Measurements from ENCODE around the gene CST3. TPM values are rescaled to one million over a fixed set of nuclear protein-coding genes. Genes with fewer than 3 reads are reported as not detected.

The CST3 gene
- total and polyA plus RNA-seq, 2 of the 8 experiments (the other 6 are each of a cell fraction or from before 2014, with no cell fraction given): 53.2 to 184 TPM

- TF ChIP-seq RAD21 (IDR thresholded peaks at IDR 0.05 in 1 of 2, conservative IDR thresholded peaks at IDR 0.05 in 1 of 2; ENCODE audit: low read depth in 2 of 2, low read length in 2 of 2) (peak; percentile 68 to 78), CTCF (IDR thresholded peaks at IDR 0.05; ENCODE audit: control extremely low read depth in 1 of 3, insufficient read depth in 1 of 3, low read depth in 1 of 3, low read length in 3 of 3) (peak; percentile 53 to 60 (median 59)), TEAD4 (IDR thresholded peaks at IDR 0.05; ENCODE audit: low read depth, low read length) (peak; percentile 34; the same call in 1 of the 2 replicates)
- TF ChIP-seq, protein P1, sequence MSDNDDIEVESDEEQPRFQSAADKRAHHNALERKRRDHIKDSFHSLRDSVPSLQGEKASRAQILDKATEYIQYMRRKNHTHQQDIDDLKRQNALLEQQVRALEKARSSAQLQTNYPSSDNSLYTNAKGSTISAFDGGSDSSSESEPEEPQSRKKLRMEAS (IDR thresholded peaks at IDR 0.05): no peak
- H3K14ac ChIP-seq (ENCODE audit: insufficient read length): no peak overlapping the region
- no peak overlapping the region for H3K23ac ChIP-seq (ENCODE audit: insufficient read length)
- no peaks in the 10 kb centered on the region for H3K79me1 ChIP-seq (ENCODE audit: low read depth, low read length)
- no peak overlapping the region; the same call in 1 of the 2 replicates for H2BK12ac ChIP-seq (ENCODE audit: low read depth, low read length)
- ChIA-PET POLR2A (ENCODE audit: partially characterized antibody) (interaction anchor here (0.9 to 1.2 kb wide), 3 partner anchors 19 to 24 kb away, joined by 3 to 4 read pairs (median 4); no protein-coding TSS in a partner anchor), CTCF (ENCODE audit: partially characterized antibody) (interaction anchor here (0.7 to 6.3 kb wide), 14 partner anchors 11 to 245 kb away, joined by 3 to 99 read pairs (median 3); partner anchors contain the start of gene CST11)
- no peak overlapping the region for H3K56ac ChIP-seq (replicated peaks; ENCODE audit: insufficient read length, low read depth, low read length)
- H3K4me2 ChIP-seq (ENCODE audit: insufficient read depth in 1 of 2, low read depth in 2 of 2, low read length in 2 of 2): no peak overlapping the region
- H4K20me1 ChIP-seq (replicated peaks in 1 of 2; ENCODE audit: control insufficient read depth in 1 of 2, insufficient read depth in 2 of 2, low read length in 2 of 2): no peaks in the 10 kb centered on the region
- H3K9ac ChIP-seq (replicated peaks in 1 of 4; ENCODE audit: extremely low read depth in 1 of 4, low read depth in 3 of 4, low read length in 3 of 4): no peak overlapping the region
- H2BK15ac ChIP-seq (ENCODE audit: low read length): no peak overlapping the region
- no peaks in the 10 kb centered on the region for H3K79me2 ChIP-seq (ENCODE audit: control insufficient read depth in 1 of 2, insufficient read depth in 2 of 2, low read length in 2 of 2)
- H3K4ac ChIP-seq (replicated peaks; ENCODE audit: insufficient read length, low read depth, low read length): no peak overlapping the region
- 76% methylated on average over 5 of the region's 5 CpGs; no CpG with 5 or more reads in 1 of the 2 experiments for WGBS, 2 experiments (ENCODE audit: extremely low coverage in 1 of 2, insufficient coverage in 1 of 2, insufficient read length in 1 of 2, insufficient replicate concordance in 2 of 2, low coverage in 1 of 2, low lambda C conversion rate in 2 of 2, missing lambda C conversion rate in 1 of 2)
- no peak overlapping the region for H2AFZ ChIP-seq (ENCODE audit: low read length)
- peaks cover 0 to 11% of the 10 kb centered on the region in 2 experiments; a peak in 1 of 4 replicates for H3K9me3 ChIP-seq (ENCODE audit: insufficient read depth in 2 of 2, low read depth in 1 of 2, low read length in 1 of 2)
- peaks cover 0 to 2% (median 0%) of the 10 kb centered on the region in 4 experiments; a peak in 1 of 7 replicates for H3K4me1 ChIP-seq (replicated peaks in 1 of 4; ENCODE audit: control insufficient read depth in 3 of 4, insufficient read depth in 4 of 4, low read length in 3 of 4)
- no peak overlapping the region for H2AK5ac ChIP-seq (ENCODE audit: low read depth, low read length)
- H3K23me2 ChIP-seq (ENCODE audit: low read depth, low read length): no peaks in the 10 kb centered on the region
- H3K18ac ChIP-seq (ENCODE audit: extremely low read depth, low read length): no peak overlapping the region
- H3K36me3 ChIP-seq (ENCODE audit: control insufficient read depth in 2 of 4, insufficient read depth in 4 of 4, low read length in 3 of 4): no peaks in the 10 kb centered on the region
- DNase-seq (ENCODE audit: low read depth in 1 of 2, low spot score in 2 of 2) (peak in 1 of 2 experiments; percentile 57), FAIRE-seq (no peak)
- no peak overlapping the region for H4K5ac ChIP-seq (ENCODE audit: insufficient read length, low read depth, low read length)
- peak overlapping the region; percentile 50; the same call in 1 of the 2 replicates for H2BK20ac ChIP-seq (ENCODE audit: low read length)
- H4K91ac ChIP-seq (replicated peaks; ENCODE audit: insufficient read length, low read length): no peak overlapping the region
- H2BK5ac ChIP-seq (ENCODE audit: low read depth, low read length): peak overlapping the region; percentile 14; the same call in 1 of the 2 replicates
- H3K27me3 ChIP-seq (replicated peaks in 1 of 4; ENCODE audit: control insufficient read depth in 3 of 4, extremely low read depth in 1 of 4, insufficient read depth in 3 of 4, low read length in 3 of 4): no peaks in the 10 kb centered on the region; a peak in 1 of 7 replicates
- no peak overlapping the region for H3K4me3 ChIP-seq (ENCODE audit: extremely low read depth in 1 of 4, insufficient read depth in 2 of 4, low read depth in 3 of 4, low read length in 4 of 4)
- H3K27ac ChIP-seq (ENCODE audit: low read depth, low read length): no peak overlapping the region
- H4K8ac ChIP-seq (ENCODE audit: extremely low read depth, insufficient read depth, low read length): peak overlapping the region; percentile 23; the same call in 1 of the 2 replicates
- H2BK120ac ChIP-seq (replicated peaks; ENCODE audit: low read depth, low read length): no peak overlapping the region
Observed at GRCh38 chr20:23584434-23585199, 53.1 kb downstream of the CST3 start.

All from H1 (cell line).